OCI-LY7 (cell line): ENCODE results near the gene AP3B2. TPM values are rescaled to one million over a fixed set of nuclear protein-coding genes. Genes with fewer than 3 reads are reported as not detected.

Experiments used
- BruUV-seq: library from RNA; stranded (reverse); fragments of 400-500 nt; replicated peaks from 2 replicates; lab custom pipeline; 2021; lab: Mats Ljungman, UMichigan
- CTCF ChIA-PET: fragments of 300-600 bp; sonication (Branson Sonifier 250); formaldehyde crosslinking; loops from one replicate; lab custom pipeline; 2022; ENCODE audit warnings: antibody characterized with exemption; ENCODE audit not compliant: unreplicated experiment; lab: Charles Lee
- POLR2A ChIA-PET: fragments of 300-600 bp; sonication (Branson Sonifier 250); formaldehyde crosslinking; loops from one replicate; lab custom pipeline; 2022; ENCODE audit warnings: antibody characterized with exemption; lab: Charles Lee
- DNase-seq: peaks from one replicate; pipeline ENCODE4 v3.0.0-alpha.2; 2015; ENCODE audit warnings: low spot score
- H2AFZ ChIP-seq: fragments of 200-600 bp; sonication (generic), shearing (Covaris generic); 2 replicates; pipeline ENCODE4 v1.6.1; 2014; ENCODE audit warnings: mild to moderate bottlenecking, antibody characterized with exemption, low read length, moderate library complexity
- H3K27ac ChIP-seq: fragments of 200-600 bp; sonication (generic); 2 replicates; pipeline ENCODE4 v1.5.1; 2014; ENCODE audit warnings: mixed run types, low read depth, mild to moderate bottlenecking, moderate library complexity, low read length, inconsistent platforms; ENCODE audit not compliant: poor library complexity, severe bottlenecking
- H3K36me3 ChIP-seq: fragments of 200-600 bp; sonication (generic); 2 replicates; pipeline ENCODE4 v1.6.1; 2014; ENCODE audit warnings: mild to moderate bottlenecking, antibody characterized with exemption, low read length, moderate library complexity, mixed read lengths; ENCODE audit not compliant: insufficient read depth
- H3K4me1 ChIP-seq: fragments of 200-600 bp; sonication (generic); 2 replicates; pipeline ENCODE4 v1.5.1; 2014; ENCODE audit warnings: mild to moderate bottlenecking, low read length; ENCODE audit not compliant: insufficient read depth, poor library complexity, severe bottlenecking
- H3K4me2 ChIP-seq: fragments of 200-600 bp; sonication (generic); 2 replicates; pipeline ENCODE4 v1.6.1; 2014; ENCODE audit warnings: mild to moderate bottlenecking, low read length
- H3K4me3 ChIP-seq: fragments of 200-600 bp; sonication (generic); 2 replicates; pipeline ENCODE4 v1.5.1; 2014; ENCODE audit warnings: mild to moderate bottlenecking, low read depth, low read length; ENCODE audit not compliant: poor library complexity, severe bottlenecking
- H3K79me2 ChIP-seq: fragments of 200-600 bp; sonication (generic); 2 replicates; pipeline ENCODE4 v1.6.1; 2016; ENCODE audit warnings: low read depth, mild to moderate bottlenecking, low read length, moderate library complexity, mixed read lengths; ENCODE audit not compliant: insufficient read depth
- H3K9me2 ChIP-seq: fragments of 200-600 bp; sonication (generic); 2 replicates; pipeline ENCODE4 v1.6.1; 2016; ENCODE audit warnings: mild to moderate bottlenecking, low read length, mixed read lengths; ENCODE audit not compliant: insufficient read depth
- H3K9me3 ChIP-seq: fragments of 200-600 bp; sonication (generic); 2 replicates; pipeline ENCODE4 v1.6.1; 2014; ENCODE audit warnings: mild to moderate bottlenecking, mixed run types, low read length, mixed read lengths
- H4K20me1 ChIP-seq: fragments of 200-600 bp; sonication (generic); 2 replicates; pipeline ENCODE4 v1.6.1; 2014; ENCODE audit warnings: mild to moderate bottlenecking, antibody characterized with exemption, low read length, moderate library complexity, mixed read lengths; ENCODE audit not compliant: insufficient read depth
- EZH2phosphoT487 ChIP-seq: fragments of 200-600 bp; sonication (generic); IDR thresholded peaks from 2 replicates; pipeline ENCODE4 v1.6.1; 2018; ENCODE audit warnings: low read depth, borderline replicate concordance, mild to moderate bottlenecking, mixed run types, antibody characterized with exemption, low read length, moderate library complexity, mixed read lengths
- intact Hi-C: fragments of 100-400 bp; cut with micrococcal nuclease; formaldehyde crosslinking; loops from one replicate; pipeline ENCODE4 v1.10.0; 2022; ENCODE audit not compliant: unreplicated experiment
- total RNA-seq, 2 experiments: library from RNA; depleted of rRNA in 1 of 2; stranded (reverse); fragments of >200 nt in 1 of 2; shearing (Covaris generic) in 1 of 2; gene quantifications; 2 replicates each; pipeline ENCODE4 v1.2.3, GENCODE V29; 2014 to 2022
- TF ChIP-seq, protein P1 (sequence below): fragments of 200-600 bp; sonication (generic); conservative IDR thresholded peaks from 2 replicates; pipeline ENCODE4 v1.5.1; 2014; ENCODE audit warnings: mild to moderate bottlenecking, antibody characterized with exemption, low read length, moderate library complexity, mixed read lengths

The AP3B2 gene
- total RNA-seq, 2 experiments from 2014 or later: 0.13 TPM; not detected in 1

DNA sequence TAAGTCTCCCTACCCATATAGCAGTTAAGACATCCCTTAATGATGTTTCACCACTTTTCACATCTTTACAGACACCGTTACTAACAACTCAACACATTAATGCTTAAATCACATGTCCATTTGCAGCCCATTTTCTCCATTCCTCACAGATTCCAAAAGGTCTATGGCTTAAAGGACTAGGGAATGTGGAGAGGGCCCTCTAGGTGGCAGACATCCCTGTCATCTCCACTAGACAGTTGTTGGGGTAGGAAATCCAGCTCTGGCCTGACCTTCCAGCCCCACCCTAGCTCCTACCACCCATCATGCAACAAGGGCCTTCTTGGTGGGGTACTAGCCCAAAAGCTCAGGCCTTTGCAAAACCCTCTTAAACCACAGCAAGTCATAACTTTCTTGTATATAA, 87.7 kb downstream of the AP3B2 start:
- no peaks in the 10 kb centered on the region for H4K20me1 ChIP-seq
- no TSS peak for BruUV-seq
- CTCF ChIA-PET: no interaction called here
- intact Hi-C loops: no loop called here
- no peak overlapping the region for H3K27ac ChIP-seq
- no peaks in the 10 kb centered on the region for H3K4me1 ChIP-seq
- H2AFZ ChIP-seq: no peak overlapping the region
- no peaks in the 10 kb centered on the region for H3K9me2 ChIP-seq
- no peaks in the 10 kb centered on the region for H3K79me2 ChIP-seq
- no peak for DNase-seq
- POLR2A ChIA-PET: interaction anchor here (0.7 kb wide), 1 partner anchor 166 kb away, joined by 9 read pairs; no protein-coding TSS in a partner anchor
- TF ChIP-seq, protein P1, sequence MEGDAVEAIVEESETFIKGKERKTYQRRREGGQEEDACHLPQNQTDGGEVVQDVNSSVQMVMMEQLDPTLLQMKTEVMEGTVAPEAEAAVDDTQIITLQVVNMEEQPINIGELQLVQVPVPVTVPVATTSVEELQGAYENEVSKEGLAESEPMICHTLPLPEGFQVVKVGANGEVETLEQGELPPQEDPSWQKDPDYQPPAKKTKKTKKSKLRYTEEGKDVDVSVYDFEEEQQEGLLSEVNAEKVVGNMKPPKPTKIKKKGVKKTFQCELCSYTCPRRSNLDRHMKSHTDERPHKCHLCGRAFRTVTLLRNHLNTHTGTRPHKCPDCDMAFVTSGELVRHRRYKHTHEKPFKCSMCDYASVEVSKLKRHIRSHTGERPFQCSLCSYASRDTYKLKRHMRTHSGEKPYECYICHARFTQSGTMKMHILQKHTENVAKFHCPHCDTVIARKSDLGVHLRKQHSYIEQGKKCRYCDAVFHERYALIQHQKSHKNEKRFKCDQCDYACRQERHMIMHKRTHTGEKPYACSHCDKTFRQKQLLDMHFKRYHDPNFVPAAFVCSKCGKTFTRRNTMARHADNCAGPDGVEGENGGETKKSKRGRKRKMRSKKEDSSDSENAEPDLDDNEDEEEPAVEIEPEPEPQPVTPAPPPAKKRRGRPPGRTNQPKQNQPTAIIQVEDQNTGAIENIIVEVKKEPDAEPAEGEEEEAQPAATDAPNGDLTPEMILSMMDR: peak; percentile 44
- no peak for TF ChIP-seq EZH2phosphoT487
- H3K4me3 ChIP-seq: no peak overlapping the region
- H3K4me2 ChIP-seq: no peak overlapping the region
- H3K9me3 ChIP-seq: no peaks in the 10 kb centered on the region
- H3K36me3 ChIP-seq: no peaks in the 10 kb centered on the region

DNA sequence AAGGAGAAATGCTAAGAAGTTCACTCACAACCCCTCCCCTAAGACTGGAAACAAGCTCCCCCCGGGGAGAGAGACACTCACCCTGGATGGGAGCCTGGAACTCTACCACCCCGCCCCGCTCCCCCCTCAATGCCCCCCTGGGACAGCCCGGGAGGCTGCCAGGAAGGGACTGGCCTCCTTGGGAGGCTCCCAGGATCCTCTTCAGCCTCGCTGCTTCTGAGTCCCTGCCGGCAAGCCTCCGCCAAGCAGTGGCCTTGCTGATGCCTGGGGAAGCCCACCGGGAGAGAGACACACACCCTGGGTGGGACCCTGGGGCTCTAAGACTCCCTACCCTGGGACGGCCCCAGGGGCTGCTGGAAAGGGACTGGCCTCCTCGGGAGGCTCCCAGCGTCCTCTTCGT, 95.9 kb downstream of the AP3B2 start:
- no peak overlapping the region for H2AFZ ChIP-seq
- H3K4me2 ChIP-seq: no peak overlapping the region
- H3K9me2 ChIP-seq: no peaks in the 10 kb centered on the region
- H3K9me3 ChIP-seq: no peaks in the 10 kb centered on the region
- TF ChIP-seq, protein P1: no peak
- TF ChIP-seq EZH2phosphoT487: no peak
- H3K27ac ChIP-seq: no peak overlapping the region
- H3K4me3 ChIP-seq: no peak overlapping the region
- H3K4me1 ChIP-seq: no peaks in the 10 kb centered on the region
- CTCF ChIA-PET: no interaction called here
- H3K36me3 ChIP-seq: no peaks in the 10 kb centered on the region
- POLR2A ChIA-PET: no interaction called here
- H4K20me1 ChIP-seq: no peaks in the 10 kb centered on the region
- no peaks in the 10 kb centered on the region for H3K79me2 ChIP-seq
- intact Hi-C loops: no loop called here
- BruUV-seq: no TSS peak
- no peak for DNase-seq

DNA sequence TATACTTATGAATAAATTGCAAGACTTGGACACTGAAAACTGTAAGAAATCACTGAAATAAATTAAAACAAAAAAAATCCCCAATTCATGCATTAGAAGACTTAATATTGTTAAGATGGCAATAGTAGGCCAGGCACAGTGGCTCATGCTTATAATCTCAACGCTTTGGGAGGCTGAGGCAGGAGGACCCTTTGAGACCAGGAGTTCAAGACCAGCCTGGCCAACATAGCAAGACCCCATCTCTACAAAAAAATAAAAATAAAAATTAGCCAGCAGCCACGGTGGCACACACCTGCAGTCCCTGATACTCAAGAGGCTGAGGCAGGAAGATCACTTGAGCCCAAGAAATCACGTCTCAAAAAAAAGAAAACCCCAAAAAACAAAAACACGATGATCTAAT, 98.3 kb downstream of the AP3B2 start:
- Histone ChIP-seq H3K9me2 (no peaks in the 10 kb centered on the region), H3K4me1 (no peaks in the 10 kb centered on the region), H3K9me3 (no peaks in the 10 kb centered on the region), H2AFZ (no peak overlapping the region), H3K79me2 (no peaks in the 10 kb centered on the region), H3K36me3 (no peaks in the 10 kb centered on the region), H3K27ac (no peak overlapping the region), H3K4me2 (no peak overlapping the region), H3K4me3 (no peak overlapping the region), H4K20me1 (no peaks in the 10 kb centered on the region)
- BruUV-seq: no TSS peak
- TF ChIP-seq, protein P1: no peak
- no peak for TF ChIP-seq EZH2phosphoT487
- intact Hi-C loops: no loop called here
- CTCF ChIA-PET: no interaction called here
- DNase-seq: no peak
- POLR2A ChIA-PET: no interaction called here

Other genes with a start within 250 kb of the AP3B2 start
- 3,737 and 4,080 TPM in 2 replicates for gene RPS17, start 169.4 kb downstream of the AP3B2 start, total RNA-seq (2014; rRNA removed; shearing (Covaris generic))
- 2,562 and 2,567 TPM in 2 replicates for gene RPS17, start 169.4 kb downstream of the AP3B2 start, total RNA-seq (2022)
- gene CPEB1, start 62.5 kb downstream of the AP3B2 start, total RNA-seq (2014; rRNA removed; shearing (Covaris generic)): not detected in 2 replicates
- not detected in 2 replicates for gene CPEB1, start 62.5 kb downstream of the AP3B2 start, total RNA-seq (2022)
- 0.13 and 0.92 TPM in 2 replicates for gene FSD2, start 96.2 kb upstream of the AP3B2 start, total RNA-seq (2014; rRNA removed; shearing (Covaris generic))
- gene FSD2, start 96.2 kb upstream of the AP3B2 start, total RNA-seq (2022): 0.28 and 0.32 TPM in 2 replicates
- 7.3 and 8.6 TPM in 2 replicates for gene WHAMM, start 99.8 kb upstream of the AP3B2 start, total RNA-seq (2014; rRNA removed; shearing (Covaris generic))
- gene WHAMM, start 99.8 kb upstream of the AP3B2 start, total RNA-seq (2022): 13.6 and 13.7 TPM in 2 replicates
- gene HOMER2, start 242.8 kb upstream of the AP3B2 start, total RNA-seq (2014; rRNA removed; shearing (Covaris generic)): 3.2 and 5.6 TPM in 2 replicates
- gene HOMER2, start 242.8 kb upstream of the AP3B2 start, total RNA-seq (2022): 5.6 and 6.3 TPM in 2 replicates